GM12878 (cell line): Measurements from ENCODE around the gene ITGBL1. TPM values are rescaled to one million over a fixed set of nuclear protein-coding genes. Genes with fewer than 3 reads are reported as not detected.

ENCODE experiments used
- ATAC-seq: fragments of 200-7000 bp; cut with Tn5 transposase; 3 replicates; pipeline ENCODE4 v1.9.1; 2020; ENCODE audit warnings: mild to moderate bottlenecking, moderate library complexity
- BruUV-seq: library from RNA; stranded (reverse); fragments of 400-500 nt; replicated peaks from 2 replicates; lab custom pipeline; 2021; lab: Mats Ljungman, UMichigan
- CTCF ChIA-PET: fragments of 300-600 bp; sonication (Branson Sonifier 250); formaldehyde crosslinking; extraction: SDS; loops from one replicate; lab custom pipeline; 2021; ENCODE audit warnings: inconsistent platforms; lab: Yijun Ruan, JAX
- POLR2A ChIA-PET: fragments of 350-600 bp; formaldehyde crosslinking; extraction: SDS; loops from one replicate; lab custom pipeline; 2021; ENCODE audit warnings: inconsistent platforms; lab: Charles Lee
- RAD21 ChIA-PET: fragments of 300-600 bp; sonication (Branson Sonifier 250); formaldehyde crosslinking; loops from one replicate; lab custom pipeline; 2023; ENCODE audit warnings: antibody characterized with exemption; ENCODE audit not compliant: unreplicated experiment; lab: Charles Lee
- SMC1A ChIA-PET: fragments of 300-600 bp; sonication (Branson Sonifier 250); formaldehyde crosslinking; loops from one replicate; lab custom pipeline; 2023; ENCODE audit not compliant: unreplicated experiment, uncharacterized antibody; lab: Charles Lee
- DNase-seq: peaks from one replicate; pipeline ENCODE4 v3.0.0-alpha.2; 2011; ENCODE audit warnings: low read depth, low spot score
- FAIRE-seq: peaks from 3 replicates; lab custom pipeline; 2011; peaks lifted over from hg19 to GRCh38; lab: Jason Lieb, UNC
- H2AFZ ChIP-seq: 2 replicates; pipeline ENCODE4 v1.6.0; 2011; ENCODE audit warnings: low read depth, low read length, control low read depth; ENCODE audit not compliant: control insufficient read depth
- H3K27ac ChIP-seq: 2 replicates; pipeline ENCODE4 v1.5.1; 2011; ENCODE audit warnings: control low read depth; ENCODE audit not compliant: control insufficient read depth, insufficient read depth
- H3K27me3 ChIP-seq, 2 experiments: replicated peaks in 1 of 2; 2 replicates each; pipeline versions ENCODE4 v1.6.0 to v1.6.1; 2011; ENCODE audit warnings: low read length in 1 of 2; ENCODE audit not compliant: control insufficient read depth in 2 of 2, insufficient read depth in 2 of 2
- H3K36me3 ChIP-seq, 2 experiments: 2 replicates each; pipeline ENCODE4 v1.5.1; 2011; ENCODE audit warnings: low read length in 1 of 2; ENCODE audit not compliant: control insufficient read depth in 2 of 2, insufficient read depth in 2 of 2
- H3K4me1 ChIP-seq: 2 replicates; pipeline ENCODE4 v1.6.1; 2011; ENCODE audit warnings: mild to moderate bottlenecking, low read length, moderate library complexity, mixed read lengths; ENCODE audit not compliant: control insufficient read depth, insufficient read depth
- H3K4me2 ChIP-seq: 2 replicates; pipeline ENCODE4 v1.6.0; 2011; ENCODE audit warnings: control low read depth; ENCODE audit not compliant: control insufficient read depth, insufficient read depth
- H3K4me3 ChIP-seq: fragments of 200-600 bp; sonication (generic); 2 replicates; pipeline ENCODE4 v1.5.1; 2016
- H3K79me2 ChIP-seq: 2 replicates; pipeline ENCODE4 v1.6.0; 2011; ENCODE audit warnings: low read length; ENCODE audit not compliant: control insufficient read depth, insufficient read depth
- H3K9ac ChIP-seq: 2 replicates; pipeline ENCODE4 v1.8.0; 2011; ENCODE audit warnings: low read length, control low read depth, mixed read lengths; ENCODE audit not compliant: control insufficient read depth, insufficient read depth
- H3K9me3 ChIP-seq: replicated peaks from 3 replicates; pipeline ENCODE4 v1.5.1; 2011; ENCODE audit warnings: mild to moderate bottlenecking, low read length; ENCODE audit not compliant: control insufficient read depth, insufficient read depth
- H4K20me1 ChIP-seq: 2 replicates; pipeline ENCODE4 v1.6.0; 2011; ENCODE audit not compliant: control insufficient read depth, insufficient read depth
- CBX5 ChIP-seq: sonication (generic); IDR thresholded peaks from 2 replicates; pipeline ENCODE4 v1.6.1; 2016; ENCODE audit warnings: low read depth, moderate library complexity, mild to moderate bottlenecking, inconsistent platforms
- CHD1 ChIP-seq: IDR thresholded peaks from 2 replicates; pipeline ENCODE4 v1.6.1; 2012; ENCODE audit warnings: low read depth, low read length, improper control_type of control experiment
- CHD4 ChIP-seq: fragments of 200-600 bp; sonication (generic); IDR thresholded peaks from 2 replicates; pipeline ENCODE4 v1.6.1; 2016; ENCODE audit warnings: mild to moderate bottlenecking
- FOXM1 ChIP-seq: IDR thresholded peaks from 2 replicates; pipeline ENCODE4 v1.6.1; 2012; ENCODE audit warnings: low read depth, mild to moderate bottlenecking, inconsistent platforms, low read length, moderate library complexity
- MAX ChIP-seq: IDR thresholded peaks from 2 replicates; pipeline ENCODE4 v1.6.1; 2012; ENCODE audit warnings: low read depth, low read length, improper control_type of control experiment
- MTA3 ChIP-seq: IDR thresholded peaks from 2 replicates; pipeline ENCODE4 v1.6.1; 2012; ENCODE audit warnings: low read length, inconsistent platforms, borderline replicate concordance
- NKRF ChIP-seq: fragments of 450-650 bp; conservative IDR thresholded peaks from 2 replicates; pipeline ENCODE4 v1.6.1; 2017; ENCODE audit warnings: mild to moderate bottlenecking, moderate library complexity
- PAX8 ChIP-seq: fragments of 450-650 bp; IDR thresholded peaks from 2 replicates; pipeline ENCODE4 v1.6.1; 2017; ENCODE audit warnings: mild to moderate bottlenecking, moderate library complexity
- PML ChIP-seq: IDR thresholded peaks from 2 replicates; pipeline ENCODE4 v1.6.1; 2012; ENCODE audit warnings: low read length, inconsistent platforms
- POLR2A ChIP-seq: IDR thresholded peaks from 2 replicates; pipeline ENCODE4 v1.6.1; 2011; ENCODE audit warnings: low read depth, mild to moderate bottlenecking, low read length
- POLR2AphosphoS5 ChIP-seq: IDR thresholded peaks from 2 replicates; pipeline ENCODE4 v1.6.1; 2011; ENCODE audit warnings: mild to moderate bottlenecking, low read length, inconsistent platforms
- RB1 ChIP-seq: fragments of 450-650 bp; formaldehyde crosslinking; IDR thresholded peaks from 2 replicates; pipeline ENCODE4 v1.6.1; 2017; ENCODE audit warnings: mild to moderate bottlenecking, borderline replicate concordance
- RUNX3 ChIP-seq: IDR thresholded peaks from 2 replicates; pipeline ENCODE4 v1.6.1; 2012; ENCODE audit warnings: low read length, inconsistent platforms
- SRF ChIP-seq, 2 experiments: IDR thresholded peaks; 2 replicates each; pipeline ENCODE4 v1.6.1; 2011; ENCODE audit warnings: low read depth in 2 of 2, low read length in 2 of 2, mild to moderate bottlenecking in 1 of 2, moderate library complexity in 1 of 2
- TARDBP ChIP-seq: IDR thresholded peaks from 2 replicates; pipeline ENCODE4 v1.6.1; 2016; ENCODE audit warnings: borderline replicate concordance
- ZBED1 ChIP-seq: IDR thresholded peaks from 2 replicates; pipeline ENCODE4 v1.6.1; 2016; ENCODE audit warnings: borderline replicate concordance
- ZBTB40 ChIP-seq: fragments of 450-650 bp; IDR thresholded peaks from 2 replicates; pipeline ENCODE4 v1.6.1; 2016; ENCODE audit warnings: mild to moderate bottlenecking, moderate library complexity, borderline replicate concordance
- in situ Hi-C: fragments of 300-500 bp; cut with MboI; formaldehyde crosslinking; loops from 9 replicates; pipeline ENCODE4 v1.14.3; 2018; ENCODE audit warnings: mixed read lengths
- intact Hi-C: fragments of 100-400 bp; cut with micrococcal nuclease; formaldehyde crosslinking; loops from one replicate; pipeline ENCODE4 v1.14.2; 2022; ENCODE audit not compliant: unreplicated experiment
- polyA plus RNA-seq, 11 experiments: library from polyadenylated mRNA; depleted of rRNA in 4 of 11; unstranded in 6 of 11; stranded (reverse) in 5 of 11; fragments of >200 nt; fragmentation: Nextera tagmentation in 4 of 11; fragmentation: Illumina TruSeq in 1 of 11; extraction: Ambion mirVana in 4 of 11; extraction: Trizol in 1 of 11; gene quantifications; 1 replicate in 1 of 11; 2 replicates in 10 of 11; pipeline versions ENCODE4 v1.2.1 to v1.2.3, GENCODE V29; 2011 to 2016; ENCODE audit warnings: inconsistent platforms in 2 of 11, missing spikeins in 2 of 11, low read depth in 1 of 11
- total RNA-seq, 4 experiments: library from RNA; depleted of rRNA in 3 of 4; stranded (reverse); fragments of >200 nt in 3 of 4; fragmentation: Illumina TruSeq in 1 of 4; extraction: Trizol in 1 of 4; gene quantifications; 2 replicates each; pipeline versions ENCODE4 v1.2.1 to v1.2.3, GENCODE V29; 2013 to 2021

Gene ITGBL1
- total and polyA plus RNA-seq, 10 of the 15 experiments (the other 5 are each of a cell fraction or from before 2014, with no cell fraction given), result 0.17 to 2.8 (median 0.28) TPM; not detected in 3

GRCh38 chr13:101648766-101649487, 196.5 kb downstream of the ITGBL1 start:
- Histone ChIP-seq H3K4me2 (no peak overlapping the region), H3K9ac (no peak overlapping the region), H3K9me3 (no peaks in the 10 kb centered on the region), H3K79me2 (no peaks in the 10 kb centered on the region), H3K27me3 (no peaks in the 10 kb centered on the region), H3K4me1 (no peaks in the 10 kb centered on the region), H3K4me3 (no peak overlapping the region), H4K20me1 (no peaks in the 10 kb centered on the region), H3K36me3 (no peaks in the 10 kb centered on the region), H3K27ac (no peak overlapping the region), H2AFZ (no peak overlapping the region)
- CTCF ChIA-PET, result no interaction called here
- DNase-seq (no peak), FAIRE-seq (no peak), ATAC-seq (no peak)
- TF ChIP-seq NKRF (no peak), RUNX3 (no peak), RB1 (no peak), PAX8 (no peak), POLR2A (no peak), ZBED1 (no peak), SRF (IDR thresholded peaks at IDR 0.05; ENCODE audit: low read depth in 2 of 2, low read length in 2 of 2) (no peak), ZBTB40 (no peak), TARDBP (no peak), CBX5 (no peak), FOXM1 (no peak), CHD1 (no peak), MTA3 (no peak), PML (no peak), MAX (no peak), POLR2AphosphoS5 (no peak), CHD4 (no peak)
- RAD21 ChIA-PET, result no interaction called here
- intact Hi-C loops, result no loop called here
- SMC1A ChIA-PET, result interaction anchor here (0.9 to 1.0 kb wide), 2 partner anchors 22 to 32 kb away, joined by 3 read pairs; no protein-coding TSS in a partner anchor
- in situ Hi-C loops, result no loop called here
- POLR2A ChIA-PET, result no interaction called here
- no TSS peak for BruUV-seq
